GM12891 (cell line): Measurements from ENCODE around the gene G0S2.

Source experiments
- POLR2A ChIP-seq: IDR thresholded peaks from 2 replicates; pipeline ENCODE4 v1.6.1; 2011; ENCODE audit warnings: low read depth, low read length, control low read depth
- SPI1 ChIP-seq: IDR thresholded peaks from 2 replicates; pipeline ENCODE4 v1.6.1; 2011; ENCODE audit warnings: low read depth, low read length, control low read depth

- TF ChIP-seq SPI1 = no peak
- TF ChIP-seq POLR2A = no peak
Measured at GRCh38 chr1:209691237-209691636, 16.0 kb downstream of the G0S2 start.
